Psoas muscle (tissue), 8 donors: ENCODE measurements around the gene TMEM252. TPM values are rescaled to one million over a fixed set of nuclear protein-coding genes. Genes with fewer than 3 reads are reported as not detected.

Experiments used
- ATAC-seq, 4 donors: fragments of 200-7000 bp; cut with Tn5 transposase; one replicate each; pipeline ENCODE4 v1.9.1; 2020; ENCODE audit warnings: moderate library complexity in 3 of 4, mild to moderate bottlenecking in 2 of 4
- DNase-seq, 2 donors: peaks; one replicate each; pipeline ENCODE4 v3.0.0-alpha.2; 2020
- H3K27ac ChIP-seq: fragments of 200-600 bp; one replicate; pipeline ENCODE4 v1.8.0; 2022
- H3K27me3 ChIP-seq, 3 donors: fragments of 200-600 bp in 1 of 3; one replicate each; pipeline versions ENCODE4 v1.6.1 to v1.8.0; 2013 to 2022; ENCODE audit warnings: low read length in 2 of 3, mild to moderate bottlenecking in 2 of 3, moderate library complexity in 1 of 3; ENCODE audit not compliant: insufficient read depth in 3 of 3
- H3K36me3 ChIP-seq, 2 donors: fragments of 200-600 bp in 1 of 2; one replicate each; pipeline versions ENCODE4 v1.6.1 to v1.8.0; 2013 to 2022; ENCODE audit warnings: low read depth in 1 of 2, mild to moderate bottlenecking in 1 of 2, moderate library complexity in 1 of 2; ENCODE audit not compliant: insufficient read depth in 1 of 2
- H3K4me1 ChIP-seq: fragments of 200-600 bp; one replicate; pipeline ENCODE4 v1.8.0; 2022
- H3K4me3 ChIP-seq: fragments of 200-600 bp; one replicate; pipeline ENCODE4 v1.8.0; 2022; ENCODE audit warnings: mild to moderate bottlenecking
- H3K9me3 ChIP-seq: fragments of 200-600 bp; one replicate; pipeline ENCODE4 v1.8.0; 2022
- WGBS, 3 donors: extraction: QIAGEN DNeasy Blood & Tissue Kit; methylation state at CpG; one replicate each; pipeline versions ENCODE4 v1.1.6 to v1.1.7; 2013; 5-methylcytosine and 5-hydroxymethylcytosine counted together
- intact Hi-C, 2 donors: fragments of 100-400 bp; cut with DNase I; formaldehyde crosslinking; loops; one replicate each; pipeline versions ENCODE4 v1.11.0 to v1.14.2; 2022
- polyA plus RNA-seq, 3 donors: library from polyadenylated mRNA; stranded (reverse); fragments of 200-250 nt; gene quantifications; one replicate each; pipeline ENCODE4 v1.2.3, GENCODE V29; 2013
- total RNA-seq, 4 donors: library from RNA; stranded (reverse); fragmentation: NEBNext Ultra II Directional in 2 of 4; extraction: Animal tissue kit (Norgen Biotek cat#: 25700) in 2 of 4; gene quantifications; one replicate each; pipeline versions ENCODE4 v1.2.1 to v1.2.4, GENCODE V29; 2021 to 2023
- TF ChIP-seq, protein P1 (sequence below): fragments of 200-600 bp; IDR thresholded peaks from one replicate; pipeline ENCODE4 v1.8.0; 2022; ENCODE audit warnings: antibody characterized with exemption
- donor health status: healthy with polysubstance abuse.
- donor health status: DM: no; HTN: no; CAD: no; lungs with moderate emphysema.
- donor health status: Bipolar disorder and iron deficiency.
- donor health status: healthy.
- donor health status: DM: yes; HTN: yes; CAD: no.
- donor health status: DM: no; HTN: no; CAD: no.
- donor health status: DM: no; HTN: no; CAD: no.
- donor health status: DM: yes; HTN: yes; CAD: no.

Gene TMEM252
- total and polyA plus RNA-seq, 7 donors: not detected

DNA sequence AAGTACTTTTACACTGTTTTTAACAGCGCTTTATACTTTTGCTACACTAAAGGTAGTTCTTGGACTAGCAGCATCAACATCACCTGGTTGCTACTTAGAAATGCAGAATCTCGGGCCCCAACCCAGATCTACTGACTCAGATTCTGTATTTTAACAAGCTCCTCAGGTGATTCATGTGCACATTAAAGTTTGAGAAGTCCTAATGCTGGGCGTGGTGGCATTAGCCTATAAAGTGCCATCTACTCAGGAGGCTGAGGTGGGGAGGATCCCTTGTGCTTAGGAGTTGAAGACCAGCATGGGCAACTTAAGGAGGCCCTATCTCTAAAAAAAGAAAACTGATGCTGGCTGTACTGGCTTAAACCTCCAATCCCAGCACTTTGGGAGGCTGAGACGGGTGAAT lies 26.7 kb downstream of the TMEM252 start:
- 89 to 95% (median 92%) methylated on average over 4 of the region's 4 CpGs for WGBS, 3 donors
- Histone ChIP-seq H3K4me1 (peaks cover 6% of the 10 kb centered on the region), H3K4me3 (no peak overlapping the region), H3K27me3 (no peaks in the 10 kb centered on the region), H3K36me3 (no peaks in the 10 kb centered on the region), H3K27ac (no peak overlapping the region), H3K9me3 (no peaks in the 10 kb centered on the region)
- no peak for ATAC-seq
- TF ChIP-seq, protein P1, sequence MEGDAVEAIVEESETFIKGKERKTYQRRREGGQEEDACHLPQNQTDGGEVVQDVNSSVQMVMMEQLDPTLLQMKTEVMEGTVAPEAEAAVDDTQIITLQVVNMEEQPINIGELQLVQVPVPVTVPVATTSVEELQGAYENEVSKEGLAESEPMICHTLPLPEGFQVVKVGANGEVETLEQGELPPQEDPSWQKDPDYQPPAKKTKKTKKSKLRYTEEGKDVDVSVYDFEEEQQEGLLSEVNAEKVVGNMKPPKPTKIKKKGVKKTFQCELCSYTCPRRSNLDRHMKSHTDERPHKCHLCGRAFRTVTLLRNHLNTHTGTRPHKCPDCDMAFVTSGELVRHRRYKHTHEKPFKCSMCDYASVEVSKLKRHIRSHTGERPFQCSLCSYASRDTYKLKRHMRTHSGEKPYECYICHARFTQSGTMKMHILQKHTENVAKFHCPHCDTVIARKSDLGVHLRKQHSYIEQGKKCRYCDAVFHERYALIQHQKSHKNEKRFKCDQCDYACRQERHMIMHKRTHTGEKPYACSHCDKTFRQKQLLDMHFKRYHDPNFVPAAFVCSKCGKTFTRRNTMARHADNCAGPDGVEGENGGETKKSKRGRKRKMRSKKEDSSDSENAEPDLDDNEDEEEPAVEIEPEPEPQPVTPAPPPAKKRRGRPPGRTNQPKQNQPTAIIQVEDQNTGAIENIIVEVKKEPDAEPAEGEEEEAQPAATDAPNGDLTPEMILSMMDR: no peak
- intact Hi-C loops: no loop called here
- DNase-seq: no peak

DNA sequence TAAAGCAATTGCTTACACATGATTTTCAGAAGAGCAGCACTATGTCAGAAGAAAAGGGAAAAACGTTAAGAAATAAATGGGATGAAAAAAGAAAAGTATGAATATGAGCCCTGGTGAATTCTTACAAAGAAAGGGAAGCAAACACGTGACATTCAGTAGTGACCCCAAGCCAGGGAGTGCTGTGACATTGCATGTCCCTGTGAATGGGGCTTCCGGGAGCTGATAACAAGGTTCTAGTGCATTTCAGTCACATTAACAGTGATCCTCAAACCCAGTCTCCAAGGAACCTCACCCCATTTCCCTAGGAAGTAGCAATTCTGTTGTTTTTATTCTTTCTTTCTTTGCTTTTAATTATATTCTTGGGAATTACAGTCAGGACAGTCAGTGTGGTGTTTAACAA lies 27.3 kb downstream of the TMEM252 start:
- Histone ChIP-seq H3K27me3 (no peaks in the 10 kb centered on the region), H3K36me3 (no peaks in the 10 kb centered on the region), H3K4me1 (peaks cover 6% of the 10 kb centered on the region), H3K9me3 (no peaks in the 10 kb centered on the region), H3K4me3 (no peak overlapping the region), H3K27ac (no peak overlapping the region)
- DNase-seq: no peak
- TF ChIP-seq, protein P1: no peak
- 73 to 78% (median 78%) methylated on average over 3 of the region's 3 CpGs for WGBS, 3 donors
- no peak for ATAC-seq
- intact Hi-C loops: no loop called here

DNA sequence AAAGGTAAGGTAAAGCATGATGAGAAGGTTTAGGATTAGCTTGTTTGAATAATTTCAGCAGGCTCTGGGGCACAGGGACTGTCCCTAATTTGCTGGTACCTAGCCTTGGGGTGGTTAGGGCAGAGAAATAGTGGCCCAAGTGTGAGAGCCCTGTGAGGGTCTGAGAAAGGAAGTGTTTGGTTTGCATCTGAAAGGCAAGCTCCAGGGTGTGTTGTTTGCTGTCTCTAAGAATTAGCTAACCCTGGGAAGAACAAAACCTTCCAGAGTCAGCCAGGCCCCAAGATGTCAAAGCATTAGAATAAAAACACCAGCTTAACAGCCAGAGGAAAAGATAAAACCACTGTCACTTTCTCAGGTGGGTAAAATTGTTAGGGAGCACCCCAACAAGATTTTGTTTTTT lies 31.0 kb downstream of the TMEM252 start:
- H3K9me3 ChIP-seq: no peaks in the 10 kb centered on the region
- intact Hi-C loops: no loop called here
- no peak overlapping the region for H3K4me3 ChIP-seq
- no peak overlapping the region for H3K27ac ChIP-seq
- H3K27me3 ChIP-seq: no peaks in the 10 kb centered on the region
- DNase-seq (no peak), ATAC-seq (no peak)
- H3K4me1 ChIP-seq: peaks cover 6% of the 10 kb centered on the region
- H3K36me3 ChIP-seq: no peaks in the 10 kb centered on the region
- TF ChIP-seq, protein P1: no peak

DNA sequence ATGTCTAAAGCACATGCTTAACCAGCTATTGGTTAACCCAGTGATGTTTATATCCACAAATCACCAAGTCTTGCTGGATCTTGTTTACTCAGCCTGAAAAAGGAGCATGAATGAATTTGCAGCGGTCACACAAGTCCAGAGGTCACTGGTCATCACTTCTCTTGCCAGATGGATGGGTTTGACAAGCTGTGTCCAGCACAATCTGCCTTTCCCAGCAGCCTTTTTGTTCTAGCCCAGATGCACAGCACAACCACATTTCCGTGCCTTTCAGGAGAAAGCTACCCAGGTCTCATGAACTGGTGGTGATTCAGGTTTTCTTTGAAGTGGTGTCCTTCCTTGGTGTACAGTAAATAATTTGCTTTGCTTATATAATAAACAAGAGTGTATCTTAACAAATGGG lies 32.1 kb downstream of the TMEM252 start:
- Histone ChIP-seq H3K9me3 (no peaks in the 10 kb centered on the region), H3K4me1 (peaks cover 4% of the 10 kb centered on the region), H3K27ac (peak overlapping the region; percentile 27), H3K4me3 (no peak overlapping the region), H3K36me3 (no peaks in the 10 kb centered on the region), H3K27me3 (no peaks in the 10 kb centered on the region)
- TF ChIP-seq, protein P1: no peak
- DNase-seq (no peak), ATAC-seq (no peak)
- WGBS, 3 donors: 54 to 65% (median 64%) methylated on average over 2 of the region's 2 CpGs
- intact Hi-C loops: no loop called here

DNA sequence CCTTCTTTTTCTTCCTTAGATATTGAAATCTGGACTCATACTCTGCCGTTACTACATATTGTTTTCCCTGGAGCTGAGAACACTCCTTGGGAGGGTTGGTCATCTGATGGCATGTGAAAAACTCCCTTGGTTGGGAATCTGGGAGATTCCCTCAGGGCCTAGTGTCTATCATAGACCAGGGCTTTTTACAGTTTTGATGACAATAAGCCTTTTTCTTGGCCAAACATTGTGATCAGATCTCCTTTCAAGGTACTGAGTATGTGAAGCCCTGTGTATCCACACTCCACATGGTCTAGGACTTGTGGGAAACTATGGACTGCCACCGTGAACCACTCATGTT lies 32.9 kb downstream of the TMEM252 start:
- Histone ChIP-seq H3K4me3 (no peak overlapping the region), H3K4me1 (peaks cover 4% of the 10 kb centered on the region), H3K9me3 (no peaks in the 10 kb centered on the region), H3K27ac (no peak overlapping the region), H3K27me3 (no peaks in the 10 kb centered on the region), H3K36me3 (peaks cover 0 to 3% of the 10 kb centered on the region in 2 donors)
- TF ChIP-seq, protein P1: no peak
- intact Hi-C loops: no loop called here
- ATAC-seq (peak in 1 of 4 donors; percentile 33), DNase-seq (no peak)
- 60 to 78% (median 75%) methylated on average over 2 of the region's 2 CpGs for WGBS, 3 donors
